ENCODE measurements around the gene SEC22A. TPM values are rescaled to one million over a fixed set of nuclear protein-coding genes. Genes with fewer than 3 reads are reported as not detected.

SEC22A gene
- total and polyA plus RNA-seq, 2 of the 13 experiments (the other 11 are each of a cell fraction or from before 2014, with no cell fraction given): 14.1 to 17.3 TPM

GRCh38 chr3:123201223-123201556, 553 bp upstream of the SEC22A start:
- Histone ChIP-seq H3K36me3 (replicated peaks in 1 of 2; ENCODE audit: control insufficient read depth in 1 of 2, insufficient read depth in 2 of 2, low read length in 2 of 2) (no peaks in the 10 kb centered on the region), H3K79me2 (ENCODE audit: insufficient read depth, low read length) (peaks cover 17% of the 10 kb centered on the region), H3K4me2 (ENCODE audit: low read depth, low read length) (peak overlapping the region; percentile 87), H3K9me3 (ENCODE audit: low read length) (no peaks in the 10 kb centered on the region), H3K9ac (ENCODE audit: insufficient read depth, low read depth, low read length) (peak overlapping the region; percentile 86), H3K4me1 (ENCODE audit: insufficient read depth, low read length) (peaks cover 21% of the 10 kb centered on the region), H4K20me1 (ENCODE audit: insufficient read depth, low read length) (no peaks in the 10 kb centered on the region; the same call in 1 of the 2 replicates), H2AFZ (ENCODE audit: low read length) (peak overlapping the region; percentile 20), H3K27me3 (ENCODE audit: control insufficient read depth in 1 of 2, insufficient read depth in 2 of 2, low read length in 2 of 2) (no peaks in the 10 kb centered on the region; a peak in 1 of 5 replicates), H3K27ac (ENCODE audit: extremely low read length, insufficient read depth, low read length) (peak overlapping the region; percentile 33), H3K4me3 (replicated peaks in 1 of 3; ENCODE audit: insufficient read depth in 1 of 3, low read depth in 2 of 3, low read length in 3 of 3) (peak overlapping the region; percentile 89 to 99 (median 94))
- ChIA-PET CTCF (ENCODE audit: low intra/inter-chr PET ratio, low total read pairs) (no interaction called here), POLR2A (interaction anchor here (0.9 to 1.3 kb wide), 7 partner anchors 13 to 446 kb away, joined by 3 to 15 read pairs (median 4); partner anchors contain the start of gene PDIA5)
- no peak for DNase-seq (ENCODE audit: low spot score)
- no peak for ATAC-seq
- intact Hi-C loops (cut with micrococcal nuclease; ENCODE audit: unreplicated experiment): no loop called here
- in situ Hi-C loops (cut with HindIII; ENCODE audit: extremely low pct_ligation_motif_present, low pct_unique_long_range_greater_than_20kb): no loop called here
- whole genome bisulfite sequencing (ENCODE audit: low lambda C conversion rate): 3% methylated on average over 6 of the region's 6 CpGs
- FAIRE-seq: no peak
- TSS peak; percentile 88 for BruUV-seq (replicated peaks)
- TF ChIP-seq PCBP1 (IDR thresholded peaks at IDR 0.05; ENCODE audit: borderline replicate concordance, low read depth, low read length): no peak
- TF ChIP-seq JDP2 (CRISPR knock-in tag; IDR thresholded peaks at IDR 0.05; ENCODE audit: borderline replicate concordance): no peak
- 0 out of 2 replicates have a peak, but pooled peaks have one; percentile 28 for TF ChIP-seq WIZ (CRISPR knock-in tag; IDR thresholded peaks at IDR 0.05)
- TF ChIP-seq MAFF (IDR thresholded peaks at IDR 0.05; ENCODE audit: low read depth, low read length): no peak
- no peak for TF ChIP-seq ZNF646 (CRISPR knock-in tag; IDR thresholded peaks at IDR 0.05)
- TF ChIP-seq ERF (CRISPR knock-in tag; IDR thresholded peaks at IDR 0.05): no peak
- peak; percentile 24; the same call in 1 of the 2 replicates for TF ChIP-seq ZNF280D (CRISPR knock-in tag; IDR thresholded peaks at IDR 0.05)
- no peak for TF ChIP-seq EHMT2 (IDR thresholded peaks at IDR 0.05; ENCODE audit: borderline replicate concordance, low read depth, low read length)
- TF ChIP-seq ZBTB38 (CRISPR knock-in tag; IDR thresholded peaks at IDR 0.05): 0 out of 2 replicates have a peak, but pooled peaks have one; percentile 3
- peak; percentile 19; the same call in 1 of the 2 replicates for TF ChIP-seq ZSCAN25 (CRISPR knock-in tag; IDR thresholded peaks at IDR 0.05)
- TF ChIP-seq TBX2 (CRISPR knock-in tag; IDR thresholded peaks at IDR 0.05; ENCODE audit: borderline replicate concordance): no peak
- TF ChIP-seq SMYD3 (CRISPR knock-in tag; IDR thresholded peaks at IDR 0.05): 0 out of 2 replicates have a peak, but pooled peaks have one; percentile 29
- TF ChIP-seq NONO (IDR thresholded peaks at IDR 0.05): no peak
- no peak for TF ChIP-seq NONO (CRISPR knock-in tag; conservative IDR thresholded peaks at IDR 0.05)
- TF ChIP-seq ZNF354B (CRISPR knock-in tag; IDR thresholded peaks at IDR 0.05): 0 out of 2 replicates have a peak, but pooled peaks have one; percentile 37
- 0 out of 2 replicates have a peak, but pooled peaks have one; percentile 12 for TF ChIP-seq ZBTB7A (CRISPR knock-in tag; IDR thresholded peaks at IDR 0.05)
- no peak for TF ChIP-seq ZNF768 (CRISPR knock-in tag; IDR thresholded peaks at IDR 0.05)
